8988T (cell line): ENCODE measurements around the gene TMEM94.
"Not testable (repeated sequence)": the region's sequence is repeated elsewhere in the genome, so short reads cannot be mapped to it uniquely, and the experiment has no call there.

ENCODE experiments used
- DNase-seq: peaks from one replicate; pipeline ENCODE4 v3.0.0; 2011

The TMEM94 gene

DNA sequence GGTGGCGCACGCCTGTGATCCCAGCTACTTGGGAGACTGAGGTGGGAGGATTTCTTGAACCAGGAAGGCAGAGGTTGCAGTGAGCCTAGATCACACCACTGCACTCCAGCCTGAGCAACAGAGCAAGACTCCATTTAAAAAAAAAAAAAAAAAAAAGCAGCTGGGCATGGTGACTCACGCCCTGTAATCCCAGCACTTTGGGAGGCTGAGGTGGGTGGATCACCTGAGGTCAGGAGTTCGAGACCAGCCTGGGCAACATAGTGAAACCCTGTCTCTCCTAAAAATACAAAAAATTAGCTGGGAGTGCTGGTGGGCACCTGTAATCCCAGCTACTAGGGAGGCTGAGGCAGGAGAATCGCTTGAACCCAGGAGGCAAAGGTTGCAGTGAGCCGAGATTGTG, 10.5 kb upstream of the TMEM94 start:
- DNase-seq: not testable (repeated sequence)

GRCh38 chr17:75447951-75448856, 8.2 kb upstream of the TMEM94 start:
- no peak for DNase-seq

- no peak for DNase-seq
Measured at GRCh38 chr17:75450270-75450669, 6.2 kb upstream of the TMEM94 start.

- no peak for DNase-seq
Measured at GRCh38 chr17:75454193-75454592, 2.2 kb upstream of the TMEM94 start.

- not testable (repeated sequence) for DNase-seq
Measured at GRCh38 chr17:75454672-75455071, 1.8 kb upstream of the TMEM94 start.

DNA sequence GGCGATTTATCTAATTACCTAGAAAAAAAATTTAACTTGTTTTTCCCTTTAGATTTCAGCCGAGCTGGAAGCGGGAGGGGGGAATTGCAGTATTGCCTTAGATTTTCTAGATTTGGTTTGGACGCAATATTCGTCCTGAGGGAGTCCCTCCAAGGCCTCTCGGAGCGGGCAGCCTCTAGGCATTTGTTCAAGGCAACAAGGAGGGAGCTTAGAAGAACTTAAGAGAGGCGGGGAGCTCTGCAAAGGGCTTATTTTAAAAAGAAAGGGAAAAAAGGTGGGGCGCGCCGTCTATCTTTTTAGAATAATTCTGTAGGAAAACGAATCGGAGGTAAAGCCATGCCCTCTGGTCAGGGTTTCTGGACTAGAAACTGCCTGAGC, 407 bp upstream of the TMEM94 start:
- no peak for DNase-seq

DNA sequence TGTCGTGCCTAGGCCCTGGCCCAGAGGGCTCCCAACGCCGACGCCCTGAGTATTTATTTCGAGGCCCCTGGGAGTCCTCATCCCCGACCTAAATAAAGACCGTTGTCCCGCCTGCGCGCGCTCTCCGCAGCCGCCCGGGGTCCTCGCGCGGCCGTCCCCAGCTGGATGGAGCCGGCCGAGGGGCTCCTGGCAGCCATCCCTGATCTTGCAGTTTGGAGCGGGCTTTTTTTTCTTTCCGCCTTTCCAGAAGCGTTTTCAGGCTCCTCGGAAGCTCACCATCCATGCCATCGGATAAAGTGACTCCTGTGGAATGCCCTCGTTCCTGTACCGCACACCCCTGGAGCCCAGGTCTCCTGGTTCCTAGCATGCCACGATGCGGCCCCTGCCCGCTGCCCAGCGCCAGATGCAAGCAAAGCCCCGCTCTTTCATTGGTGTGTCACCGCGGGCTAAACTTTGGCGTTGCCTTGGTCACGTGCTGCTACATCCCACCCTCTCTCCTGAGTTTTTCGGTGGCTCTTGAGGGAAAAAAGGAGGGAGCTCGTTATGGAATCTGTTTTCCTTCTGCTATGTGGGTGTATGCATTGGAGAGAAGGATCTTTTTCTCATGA, 716 bp downstream of the TMEM94 start:
- no peak for DNase-seq

DNA sequence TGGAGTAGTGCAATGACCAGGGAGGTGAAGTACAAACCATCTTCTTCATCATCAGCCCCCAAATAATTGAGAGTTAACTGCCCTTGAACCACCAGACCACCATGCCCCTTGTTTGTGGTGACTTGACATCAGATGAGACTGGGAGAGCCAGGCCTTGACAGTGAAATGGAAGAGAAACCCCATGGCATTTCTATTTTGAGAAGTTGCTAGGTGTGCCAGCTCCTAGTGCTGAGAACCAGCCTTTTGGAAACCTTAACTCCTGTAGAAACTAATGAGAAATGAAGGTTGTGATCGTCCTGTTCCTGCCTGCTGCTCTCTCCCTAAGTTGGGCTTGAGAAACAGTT, 2.8 kb downstream of the TMEM94 start:
- no peak for DNase-seq

DNA sequence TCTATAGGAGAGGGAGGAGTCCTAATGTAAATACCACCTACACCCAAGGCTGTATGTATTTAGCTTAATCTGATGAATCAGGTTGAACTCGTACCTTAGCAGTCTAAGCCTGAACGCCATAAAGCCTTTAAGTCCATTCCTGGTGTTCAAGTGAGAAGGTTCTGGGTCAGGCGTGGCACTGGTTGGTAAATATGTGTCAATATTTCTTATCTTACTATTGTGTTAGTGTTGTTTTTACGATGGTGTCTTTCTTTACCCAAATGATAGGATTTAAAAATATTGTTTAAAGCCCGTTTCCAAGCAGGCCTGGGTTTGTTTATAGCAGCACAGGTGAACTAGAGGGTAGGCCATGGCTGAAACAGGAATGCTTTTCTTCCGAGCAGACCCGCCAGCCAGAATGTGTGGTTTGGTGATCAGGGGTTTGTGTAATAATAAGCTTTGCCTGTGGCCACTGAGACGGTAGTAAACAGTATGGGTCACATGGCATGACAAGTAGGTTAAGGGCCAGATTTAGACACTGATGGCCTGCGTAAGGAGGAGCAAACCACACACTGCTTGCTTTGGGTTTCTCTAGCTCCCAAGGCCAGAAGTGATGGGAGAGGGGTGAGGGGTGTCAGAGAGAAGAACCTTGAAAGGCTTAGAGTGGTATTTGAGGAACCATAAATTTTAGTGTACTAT, 3.3 kb downstream of the TMEM94 start:
- DNase-seq: no peak

GRCh38 chr17:75460295-75460694, 3.9 kb downstream of the TMEM94 start:
- no peak for DNase-seq

GRCh38 chr17:75463603-75464002, 7.2 kb downstream of the TMEM94 start:
- no peak for DNase-seq

GRCh38 chr17:75465039-75465438, 8.6 kb downstream of the TMEM94 start:
- DNase-seq: no peak

DNA sequence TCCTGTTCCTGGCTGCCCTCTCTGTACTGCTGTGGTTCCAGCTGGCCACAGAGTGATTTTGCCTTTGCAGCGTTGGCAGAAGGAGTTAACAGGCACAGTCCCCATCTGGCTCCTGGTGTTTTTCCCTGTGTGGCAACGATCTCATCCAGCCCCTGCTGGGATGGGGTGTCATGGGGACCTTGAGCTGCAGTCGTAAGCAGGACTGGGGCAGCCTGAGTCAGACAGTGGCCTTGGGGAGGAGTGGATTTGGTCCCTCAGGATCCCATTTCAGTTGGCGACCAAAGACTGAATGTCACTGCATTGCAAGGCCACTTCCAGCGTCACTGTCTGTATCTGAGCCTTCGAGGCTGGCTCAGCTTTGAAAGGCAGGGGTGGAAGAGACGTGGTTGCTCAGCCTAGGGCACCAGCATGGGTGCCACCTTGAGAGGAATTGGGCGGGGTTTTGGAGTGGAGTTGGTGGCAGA, 11.9 kb downstream of the TMEM94 start:
- no peak for DNase-seq

GRCh38 chr17:75468779-75469373, 12.4 kb downstream of the TMEM94 start:
- no peak for DNase-seq

DNA sequence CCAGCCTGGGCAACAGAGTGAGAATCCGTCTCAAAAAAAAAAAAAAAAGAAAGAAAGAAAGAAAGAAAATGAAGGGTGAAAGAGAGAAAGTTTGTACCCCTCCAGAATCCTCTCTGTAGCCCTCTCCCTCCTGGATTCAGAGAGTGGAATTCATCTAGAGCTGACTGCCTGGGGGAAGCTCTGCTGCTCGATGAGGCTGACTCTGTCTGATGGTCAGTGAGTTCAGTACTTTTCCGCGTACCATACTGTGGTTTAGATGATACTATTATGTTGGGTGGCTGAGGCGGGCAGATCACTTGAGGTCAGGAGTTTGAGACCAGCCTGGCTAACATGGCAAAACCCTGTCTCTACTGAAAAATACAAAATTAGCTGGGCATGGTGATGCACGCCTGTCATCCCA, 14.8 kb downstream of the TMEM94 start:
- DNase-seq: no peak

GRCh38 chr17:75472119-75472518, 15.7 kb downstream of the TMEM94 start:
- no peak for DNase-seq

DNA sequence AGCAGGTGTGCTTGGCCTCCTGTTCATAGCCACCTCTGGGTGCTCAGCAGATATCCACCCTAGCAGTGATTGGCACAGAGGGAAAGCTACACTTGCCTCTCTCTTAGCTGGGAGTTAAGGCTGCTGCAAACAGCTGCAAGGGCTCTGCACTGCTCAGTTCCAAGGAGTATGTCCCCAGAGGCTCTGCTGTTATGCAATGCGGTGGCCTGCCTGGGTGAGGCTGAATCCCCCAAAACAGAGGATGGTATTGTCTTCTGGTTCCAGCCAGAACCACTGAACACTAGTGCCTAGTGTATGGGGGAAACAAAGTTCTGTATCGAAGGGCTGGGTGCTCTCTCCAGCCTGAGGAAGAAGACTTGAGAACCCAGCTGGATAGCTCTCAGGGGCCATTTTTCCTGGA, 16.8 kb downstream of the TMEM94 start:
- no peak for DNase-seq

GRCh38 chr17:75474736-75475135, 18.3 kb downstream of the TMEM94 start:
- no peak for DNase-seq

DNA sequence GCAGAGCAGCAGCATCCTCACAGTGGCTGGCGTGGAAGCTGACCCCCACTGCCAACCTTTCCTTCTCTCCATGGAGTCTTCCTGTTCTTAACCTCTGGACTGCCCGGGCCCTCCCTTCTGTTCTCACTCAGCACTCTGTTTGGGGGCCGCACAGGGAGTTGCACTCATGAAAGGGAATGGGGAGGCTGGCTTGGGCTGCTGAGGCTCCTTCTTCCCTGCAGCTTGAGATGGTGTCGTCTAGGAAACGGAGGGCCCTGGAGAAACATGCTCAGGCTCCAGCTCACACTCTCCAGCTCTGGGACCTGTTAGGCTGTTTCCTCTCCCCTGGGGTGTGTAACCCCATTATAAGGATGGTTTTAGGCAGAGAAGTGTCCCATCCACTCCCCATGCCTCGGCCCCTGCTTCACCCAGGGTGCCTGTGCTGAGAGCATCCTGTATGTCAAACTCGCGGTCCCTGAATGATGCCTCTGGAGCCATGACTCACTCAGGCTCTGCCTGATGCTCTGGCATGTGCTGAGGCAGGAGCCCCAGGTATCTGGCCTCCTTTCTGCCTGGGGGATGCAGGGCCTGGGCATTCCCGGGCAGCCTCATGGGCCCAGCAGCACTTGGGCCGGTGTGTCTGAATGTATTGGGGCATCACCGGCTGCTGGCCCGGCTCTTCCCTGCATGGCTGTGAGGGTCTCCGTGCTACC, 18.9 kb downstream of the TMEM94 start:
- no peak for DNase-seq

DNA sequence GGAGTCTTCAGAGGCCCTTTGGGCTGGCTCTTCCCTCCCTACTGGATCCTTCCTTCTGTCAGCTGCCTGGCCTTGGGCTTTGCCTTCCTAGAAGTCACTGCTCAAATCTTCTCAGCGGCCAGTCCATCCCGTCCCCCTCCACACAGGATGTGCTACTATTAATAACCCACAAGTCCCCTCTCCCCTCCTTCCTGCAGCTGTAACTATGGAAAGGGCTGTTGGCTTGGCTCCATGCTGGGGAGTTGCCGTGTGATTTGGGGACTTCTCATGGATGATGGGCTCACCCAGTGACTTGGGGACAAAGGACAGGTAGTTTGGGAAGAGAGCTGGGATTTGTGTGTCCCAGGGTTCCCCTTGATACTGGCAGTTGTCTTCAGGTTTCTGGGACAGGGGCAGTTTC, 19.4 kb downstream of the TMEM94 start:
- DNase-seq: no peak

GRCh38 chr17:75476271-75476671, 19.8 kb downstream of the TMEM94 start:
- no peak for DNase-seq

DNA sequence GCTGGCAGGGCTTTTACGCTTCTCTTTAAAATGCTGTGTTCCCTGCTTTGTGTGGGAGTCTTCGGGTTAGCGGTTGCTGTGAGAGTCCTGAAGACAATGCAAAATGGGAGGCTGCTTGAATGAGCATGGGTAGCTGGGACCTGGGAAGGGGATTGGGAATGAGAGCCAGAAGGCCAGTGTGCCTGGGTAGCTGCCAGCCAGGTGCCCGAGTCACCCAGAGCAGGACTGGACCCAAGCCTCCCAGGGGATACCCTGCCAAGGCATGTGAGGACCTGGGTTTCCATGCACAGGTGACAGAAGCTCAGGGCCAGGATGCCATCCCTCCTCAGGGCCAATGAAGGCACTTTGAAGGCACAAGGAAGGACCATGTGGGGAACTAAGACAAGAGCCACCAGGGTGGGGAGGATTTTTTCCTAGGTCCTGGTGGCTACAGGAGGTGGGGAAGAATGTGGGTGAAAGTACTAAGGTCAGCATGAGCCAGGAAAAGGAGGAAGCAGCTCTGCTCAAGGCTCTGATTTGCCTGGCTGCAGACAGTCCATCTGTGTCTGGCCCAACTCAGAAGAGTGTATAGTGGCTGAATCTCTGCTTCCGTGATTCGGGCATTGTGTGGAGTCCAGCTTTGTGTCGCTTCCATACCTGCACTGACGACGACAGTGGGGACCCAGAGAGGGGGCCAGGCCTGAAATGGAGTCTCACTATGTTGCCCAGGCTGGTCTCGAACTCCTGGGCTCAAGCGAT, 20.5 kb downstream of the TMEM94 start:
- no peak for DNase-seq
